GM19193 (cell line): ENCODE measurements around the gene GXYLT2.

ENCODE experiments used
- POLR2A ChIP-seq: IDR thresholded peaks from 4 replicates; pipeline ENCODE4 v1.6.1; 2011; ENCODE audit not compliant: insufficient read depth, insufficient read length; ENCODE audit errors: extremely low read depth

GXYLT2 gene

DNA sequence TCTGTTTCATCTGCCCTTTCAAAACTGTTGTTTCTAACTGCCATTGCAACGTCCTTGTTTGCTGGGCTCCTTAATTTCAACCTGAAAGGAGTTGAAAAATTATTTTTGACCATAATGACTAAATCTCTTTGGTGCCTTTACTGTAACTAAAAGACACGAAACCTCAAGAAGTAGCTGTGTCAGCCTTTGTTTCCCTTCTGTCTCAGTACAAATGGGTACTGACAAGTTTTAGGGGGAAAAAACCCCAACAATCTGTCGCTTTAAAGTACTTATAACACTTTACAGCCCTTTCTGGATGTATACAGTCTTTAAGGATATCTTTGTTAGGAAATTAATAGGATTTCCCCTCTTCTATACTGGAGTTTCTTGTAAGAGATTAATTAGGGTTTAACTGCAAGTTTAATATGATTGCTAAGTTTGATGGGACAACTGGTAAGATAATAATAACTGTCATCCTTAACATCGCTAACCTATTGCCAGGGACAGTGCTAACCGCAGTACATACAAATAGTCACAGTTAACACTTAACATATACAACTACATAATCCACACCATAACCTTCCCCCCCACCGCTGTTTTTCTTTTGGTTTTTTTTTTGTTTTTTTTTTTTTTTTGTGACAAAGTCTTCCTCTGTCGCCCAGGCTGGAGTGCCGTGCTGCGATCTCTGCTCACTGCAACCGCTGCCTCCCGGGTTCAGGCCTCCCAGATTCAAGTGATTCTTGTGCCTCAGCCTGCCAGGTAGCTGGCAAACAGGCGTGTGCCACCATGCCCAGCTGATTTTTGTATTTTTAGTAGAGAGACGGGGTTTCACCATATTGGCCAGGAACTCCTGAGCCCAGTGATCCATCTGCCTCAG is 1.7 kb downstream of the GXYLT2 start:
- no peak for TF ChIP-seq POLR2A

DNA sequence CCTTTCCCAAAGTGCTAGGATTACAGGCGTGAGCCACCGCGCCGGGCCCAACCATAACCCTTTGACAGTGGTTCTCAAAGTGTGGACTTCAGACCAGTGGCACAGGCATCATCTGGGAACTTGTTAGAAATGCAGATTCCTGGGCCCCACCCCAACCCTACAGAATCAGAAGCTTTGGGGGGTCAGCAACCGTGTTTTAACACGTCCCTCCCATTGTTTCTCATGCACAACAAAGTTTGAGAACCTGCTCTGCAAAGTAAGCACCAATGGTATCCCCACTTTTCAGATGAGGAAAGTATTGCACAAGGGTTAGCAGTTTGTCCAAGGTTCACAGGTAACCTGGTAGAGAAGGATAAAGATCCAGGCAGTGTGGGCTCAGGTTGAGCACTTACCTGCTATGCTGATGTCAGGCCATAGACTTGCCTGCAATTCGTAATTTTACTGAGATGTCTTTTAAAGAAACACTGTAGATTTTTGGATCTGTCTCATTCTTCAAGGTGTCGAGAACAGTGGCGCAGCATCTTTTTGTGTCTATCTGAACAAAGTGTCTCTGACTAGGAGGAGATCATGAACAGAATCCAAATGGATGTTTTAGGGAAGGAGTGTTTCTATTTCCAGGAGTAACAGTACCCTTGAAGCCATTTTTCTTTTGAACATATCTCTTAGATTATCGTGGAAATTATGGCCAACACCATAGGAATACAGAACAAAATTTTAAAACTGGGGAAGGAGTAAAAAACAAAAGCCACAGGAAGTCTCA is 2.5 kb downstream of the GXYLT2 start:
- no peak for TF ChIP-seq POLR2A

DNA sequence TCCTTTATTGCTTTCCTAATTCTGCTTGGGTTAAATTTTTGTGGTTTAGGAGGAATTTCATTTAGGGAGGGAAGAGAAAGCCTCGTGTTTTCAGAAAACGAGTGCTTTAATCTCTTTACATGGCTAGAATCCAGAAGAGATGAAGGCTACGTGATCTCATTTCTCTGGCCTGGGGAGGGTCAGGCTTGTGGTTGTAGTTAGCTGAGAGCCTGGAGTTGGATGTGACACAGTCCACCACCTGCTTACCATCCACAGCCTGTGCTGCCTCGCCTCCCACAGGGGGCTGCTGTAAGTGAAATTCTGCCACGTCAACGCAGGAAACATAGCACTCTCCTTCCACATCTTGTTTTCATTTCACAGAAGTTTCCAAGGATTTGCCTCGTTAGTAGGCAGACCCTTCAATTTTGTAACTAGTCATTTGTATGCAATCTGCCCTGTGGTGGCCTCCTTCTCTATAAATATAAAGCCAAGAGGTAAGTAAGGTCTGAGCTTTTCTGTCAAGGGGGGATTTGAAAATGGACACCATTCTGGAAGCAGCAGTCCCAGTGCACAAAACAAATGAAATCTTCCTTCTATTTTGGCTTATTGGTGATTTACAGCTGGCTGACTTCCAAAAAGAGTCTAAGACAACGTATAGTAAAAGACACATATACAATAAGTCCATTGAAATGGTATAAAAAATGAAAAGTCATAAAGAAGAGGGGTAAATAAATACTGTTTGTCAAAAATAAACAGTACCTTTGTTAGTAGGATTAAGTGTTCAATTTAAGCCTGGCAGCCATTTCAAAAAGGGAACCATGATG is 3.4 kb downstream of the GXYLT2 start:
- no peak for TF ChIP-seq POLR2A

DNA sequence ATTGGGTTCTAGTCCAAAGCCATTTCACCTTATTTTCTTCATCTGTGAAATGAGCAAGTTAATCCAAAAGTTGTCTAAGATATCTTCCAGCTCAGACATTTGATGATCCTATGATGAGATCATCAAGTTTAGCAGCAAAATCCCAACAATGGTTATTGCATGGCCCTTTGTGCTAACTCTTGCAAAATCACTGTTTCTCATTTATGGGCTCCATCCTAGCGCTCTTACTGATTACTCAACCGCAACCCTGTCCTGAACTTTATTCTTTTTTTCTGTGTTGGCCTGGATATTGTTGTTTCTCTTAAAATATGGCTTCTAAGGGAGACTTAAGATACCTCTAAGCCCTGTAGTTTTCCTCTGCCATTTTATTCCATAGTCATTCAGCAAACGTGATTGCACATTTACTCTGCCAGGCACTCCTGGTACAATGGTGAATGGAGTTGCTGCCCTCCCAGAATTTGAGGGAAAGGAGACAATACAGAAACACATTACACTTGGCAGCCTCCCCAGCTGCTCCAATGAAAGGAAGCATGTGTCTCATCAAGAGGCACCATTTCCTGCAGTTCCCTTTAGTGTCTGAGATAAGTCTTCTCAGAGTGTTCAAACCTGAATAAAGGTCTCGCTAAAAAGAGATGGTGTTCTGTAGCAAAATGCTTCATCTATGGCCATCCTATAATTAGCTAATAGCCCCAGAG is 4.4 kb downstream of the GXYLT2 start:
- no peak for TF ChIP-seq POLR2A

DNA sequence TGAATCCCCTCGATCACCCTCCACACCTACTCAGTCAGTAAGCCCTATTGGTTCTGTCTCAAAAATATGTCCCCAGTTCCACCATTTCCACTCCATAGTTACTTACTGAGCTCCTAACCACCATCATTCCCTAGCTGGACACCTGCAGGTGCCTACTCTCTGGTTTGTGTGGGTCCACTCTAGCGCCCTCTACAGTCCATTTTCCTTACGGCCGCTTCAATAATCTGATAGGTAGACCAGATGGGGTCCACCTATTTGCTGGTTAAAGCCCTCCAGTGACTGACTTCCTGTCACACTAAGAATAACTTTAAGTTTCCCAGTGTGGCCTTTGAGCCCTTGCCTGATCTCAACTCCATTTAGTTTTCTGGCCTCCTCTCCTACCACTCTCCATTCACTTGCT is 5.0 kb downstream of the GXYLT2 start:
- no peak for TF ChIP-seq POLR2A

- no peak for TF ChIP-seq POLR2A
Observed at GRCh38 chr3:72894976-72895552, 7.2 kb downstream of the GXYLT2 start.

DNA sequence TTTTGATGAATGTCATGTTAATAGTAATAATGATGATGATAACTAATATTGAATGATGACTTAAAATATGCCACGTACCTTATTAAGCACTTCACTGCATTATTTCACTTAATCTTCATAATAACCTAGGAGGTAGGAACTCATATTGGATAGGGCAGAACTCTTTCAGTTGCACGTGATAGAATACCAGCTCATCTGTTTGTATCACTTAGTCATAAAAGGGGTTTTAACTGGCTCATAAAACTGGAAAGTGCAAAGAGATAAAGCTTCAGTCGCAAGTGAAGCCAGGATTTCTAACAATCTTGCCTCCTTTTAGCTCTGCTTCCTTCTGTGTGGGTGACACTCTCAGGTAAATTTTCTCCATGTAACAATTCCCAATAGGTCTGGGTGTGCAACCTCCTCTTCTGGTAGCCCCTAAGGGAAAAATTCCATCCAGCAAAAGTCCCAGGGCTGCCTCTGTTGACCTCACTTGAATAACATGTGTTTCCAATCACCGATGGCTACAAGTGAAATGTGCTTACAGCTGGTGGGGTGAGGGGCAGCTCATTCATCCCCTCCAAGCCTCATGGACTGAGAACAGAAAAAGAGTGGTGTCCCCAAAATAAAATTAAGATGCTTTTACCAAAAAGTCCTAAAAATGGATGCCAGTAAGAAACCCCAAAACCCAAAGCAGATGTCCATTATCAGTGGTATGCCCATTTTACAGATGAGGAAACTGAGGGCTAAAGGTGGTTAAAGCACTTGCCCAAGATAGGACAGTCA is 9.3 kb downstream of the GXYLT2 start:
- TF ChIP-seq POLR2A, result no peak

DNA sequence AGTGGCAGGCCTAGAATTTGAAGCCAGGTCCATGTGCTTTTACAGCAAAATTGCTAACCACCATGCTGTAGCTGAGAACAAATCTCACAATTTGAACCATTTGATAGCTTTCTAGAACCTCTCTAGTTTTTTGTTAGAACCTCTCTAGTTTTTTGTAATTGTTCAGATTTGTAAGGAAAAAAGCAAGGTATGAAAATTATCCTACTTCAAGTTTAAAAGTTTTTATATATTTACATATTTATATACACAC is 9.8 kb downstream of the GXYLT2 start:
- TF ChIP-seq POLR2A, result no peak

GRCh38 chr3:72899349-72899765 is 11.5 kb downstream of the GXYLT2 start:
- no peak for TF ChIP-seq POLR2A

GRCh38 chr3:72900048-72900447 is 12.2 kb downstream of the GXYLT2 start:
- TF ChIP-seq POLR2A, result no peak

GRCh38 chr3:72901840-72902239 is 14.0 kb downstream of the GXYLT2 start:
- no peak for TF ChIP-seq POLR2A

DNA sequence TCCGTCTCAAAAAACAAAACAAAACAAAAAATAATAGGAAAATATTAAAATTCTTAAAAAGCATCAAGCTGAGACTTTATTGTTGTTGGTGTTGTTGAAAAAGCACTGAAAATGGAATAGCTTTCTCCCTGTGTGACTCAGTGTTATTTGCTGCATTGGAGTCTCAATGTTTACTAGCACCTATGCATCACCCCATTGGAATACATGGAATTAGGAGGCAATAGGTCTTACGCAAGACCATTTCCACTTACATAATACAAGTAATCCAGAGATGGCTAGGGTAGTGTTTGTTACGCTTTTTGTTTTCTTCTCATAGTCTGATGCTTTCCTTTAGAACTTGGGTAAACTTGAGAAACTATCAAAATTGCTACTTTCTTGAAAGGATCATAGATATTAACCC is 15.2 kb downstream of the GXYLT2 start:
- TF ChIP-seq POLR2A, result no peak

- no peak for TF ChIP-seq POLR2A
Observed at GRCh38 chr3:72904163-72904562, 16.3 kb downstream of the GXYLT2 start.

GRCh38 chr3:72906154-72906553 is 18.3 kb downstream of the GXYLT2 start:
- no peak for TF ChIP-seq POLR2A
